ENCODE results near the gene ZDHHC14. TPM values are rescaled to one million over a fixed set of nuclear protein-coding genes. Genes with fewer than 3 reads are reported as not detected.

Gene ZDHHC14
- total and polyA plus RNA-seq, 2 of the 8 experiments (the other 6 are each of a cell fraction or from before 2014, with no cell fraction given) = 2.9 to 5.3 TPM

DNA sequence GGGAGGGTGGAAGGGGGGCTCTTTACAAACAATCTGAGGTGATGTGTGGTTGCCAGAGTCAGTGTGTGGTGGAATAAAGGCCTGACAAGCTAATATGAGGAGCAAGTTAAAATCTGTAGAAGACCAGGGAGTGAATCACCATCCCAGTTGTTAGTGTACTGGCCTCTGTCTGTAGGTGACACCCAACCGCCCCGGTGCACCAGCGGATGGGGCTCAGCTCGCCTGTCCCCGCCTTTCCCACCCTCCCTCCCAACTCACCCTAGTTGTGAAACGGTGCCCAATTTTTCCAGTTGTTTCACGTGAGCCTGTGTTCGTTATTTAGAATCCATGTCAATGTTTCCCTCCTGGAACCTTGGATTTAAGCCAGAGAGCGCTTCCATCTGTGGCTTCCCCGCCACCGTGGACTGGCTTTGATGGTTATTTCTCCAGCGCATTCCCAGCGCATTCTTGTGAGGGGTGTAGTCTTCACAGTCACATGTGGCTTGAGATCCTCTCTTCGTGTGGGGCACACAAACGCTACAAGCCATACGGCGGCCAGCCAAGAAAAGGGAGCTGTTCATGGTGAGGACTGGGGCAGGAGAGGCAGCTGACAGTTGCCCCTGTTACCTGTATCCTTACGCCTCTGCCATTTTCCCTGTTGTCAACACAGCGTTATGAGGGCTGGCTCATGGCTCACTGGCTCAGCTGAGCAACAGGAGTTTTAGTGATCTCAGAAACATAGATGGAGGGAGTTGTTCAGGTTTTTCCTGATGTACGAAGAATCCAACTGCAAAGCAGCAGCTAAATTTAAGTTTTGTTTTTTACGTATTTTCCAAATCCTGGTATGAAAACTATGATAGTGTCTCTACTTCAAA is 137.6 kb downstream of the ZDHHC14 start:
- Histone ChIP-seq H2BK5ac (ENCODE audit: low read depth, low read length) (no peak overlapping the region), H4K91ac (replicated peaks; ENCODE audit: insufficient read length, low read length) (no peak overlapping the region), H2BK12ac (ENCODE audit: low read depth, low read length) (0 out of 2 replicates have a peak overlapping the region, but pooled peaks have one; percentile 1), H3K4me1 (replicated peaks in 1 of 4; ENCODE audit: control insufficient read depth in 3 of 4, insufficient read depth in 4 of 4, low read length in 3 of 4) (peaks cover 0 to 10% (median 7%) of the 10 kb centered on the region in 4 experiments; a peak in 5 of 7 replicates), H3K9ac (replicated peaks in 1 of 4; ENCODE audit: extremely low read depth in 1 of 4, low read depth in 3 of 4, low read length in 3 of 4) (no peak overlapping the region), H2AFZ (ENCODE audit: low read length) (no peak overlapping the region), H3K23me2 (ENCODE audit: low read depth, low read length) (no peaks in the 10 kb centered on the region; the same call in 1 of the 2 replicates), H3K18ac (ENCODE audit: extremely low read depth, low read length) (no peak overlapping the region), H3K23ac (ENCODE audit: insufficient read length) (no peak overlapping the region), H4K20me1 (replicated peaks in 1 of 2; ENCODE audit: control insufficient read depth in 1 of 2, insufficient read depth in 2 of 2, low read length in 2 of 2) (no peaks in the 10 kb centered on the region), H4K8ac (ENCODE audit: extremely low read depth, insufficient read depth, low read length) (no peak overlapping the region; the same call in 1 of the 2 replicates), H2AK5ac (ENCODE audit: low read depth, low read length) (no peak overlapping the region), H3K79me1 (ENCODE audit: low read depth, low read length) (no peaks in the 10 kb centered on the region), H2BK20ac (ENCODE audit: low read length) (no peak overlapping the region), H3K14ac (ENCODE audit: insufficient read length) (no peak overlapping the region), H3K9me3 (ENCODE audit: insufficient read depth in 2 of 2, low read depth in 1 of 2, low read length in 1 of 2) (no peaks in the 10 kb centered on the region), H3K36me3 (ENCODE audit: control insufficient read depth in 2 of 4, insufficient read depth in 4 of 4, low read length in 3 of 4) (no peaks in the 10 kb centered on the region), H3K4me3 (ENCODE audit: extremely low read depth in 1 of 4, insufficient read depth in 2 of 4, low read depth in 3 of 4, low read length in 4 of 4) (no peak overlapping the region), H3K27ac (ENCODE audit: low read depth, low read length) (no peak overlapping the region), H3K79me2 (ENCODE audit: control insufficient read depth in 1 of 2, insufficient read depth in 2 of 2, low read length in 2 of 2) (no peaks in the 10 kb centered on the region), H3K56ac (replicated peaks; ENCODE audit: insufficient read length, low read depth, low read length) (no peak overlapping the region), H2BK15ac (ENCODE audit: low read length) (no peak overlapping the region), H3K4me2 (ENCODE audit: insufficient read depth in 1 of 2, low read depth in 2 of 2, low read length in 2 of 2) (no peak overlapping the region), H4K5ac (ENCODE audit: insufficient read length, low read depth, low read length) (no peak overlapping the region), H2BK120ac (replicated peaks; ENCODE audit: low read depth, low read length) (no peak overlapping the region), H3K4ac (replicated peaks; ENCODE audit: insufficient read length, low read depth, low read length) (no peak overlapping the region), H3K27me3 (replicated peaks in 1 of 4; ENCODE audit: control insufficient read depth in 3 of 4, extremely low read depth in 1 of 4, insufficient read depth in 3 of 4, low read length in 3 of 4) (no peaks in the 10 kb centered on the region)
- CTCF ChIA-PET (ENCODE audit: partially characterized antibody) = interaction anchor here (1.2 to 1.6 kb wide), 4 partner anchors 16 to 325 kb away, joined by 3 to 7 read pairs (median 4); no protein-coding TSS in a partner anchor
- DNase-seq (ENCODE audit: low read depth in 1 of 2, low spot score in 2 of 2) (no peak), FAIRE-seq (no peak)
- TF ChIP-seq TBP (IDR thresholded peaks at IDR 0.05; ENCODE audit: low read depth, low read length) (no peak), TEAD4 (IDR thresholded peaks at IDR 0.05; ENCODE audit: low read depth, low read length) (peak; percentile 31; the same call in 1 of the 2 replicates)
- WGBS, 2 experiments (ENCODE audit: extremely low coverage in 1 of 2, insufficient coverage in 1 of 2, insufficient read length in 1 of 2, insufficient replicate concordance in 2 of 2, low coverage in 1 of 2, low lambda C conversion rate in 2 of 2, missing lambda C conversion rate in 1 of 2) = 94% methylated on average over 19 of the region's 21 CpGs; no CpG with 5 or more reads in 1 of the 2 experiments
- POLR2A ChIA-PET (ENCODE audit: partially characterized antibody) = interaction anchor here (0.9 to 2.5 kb wide), 3 partner anchors 11 to 22 kb away, joined by 3 to 9 read pairs (median 4); no protein-coding TSS in a partner anchor
